WTC11 (cell line): ENCODE data around the gene INVS. TPM values are rescaled to one million over a fixed set of nuclear protein-coding genes. Genes with fewer than 3 reads are reported as not detected.

Source experiments
- ATAC-seq: fragments of 200-7000 bp; cut with Tn5 transposase; 2 replicates; pipeline ENCODE4 v1.10.0; 2021; ENCODE audit warnings: mild to moderate bottlenecking, moderate library complexity
- CTCF ChIA-PET: fragments of 300-600 bp; sonication (Branson Sonifier 250); formaldehyde crosslinking; loops from one replicate; lab custom pipeline; 2021; ENCODE audit warnings: antibody characterized with exemption; lab: Charles Lee
- POLR2A ChIA-PET: fragments of 350-600 bp; sonication (Branson Sonifier 250); formaldehyde crosslinking; loops from one replicate; lab custom pipeline; 2021; ENCODE audit warnings: antibody characterized with exemption; lab: Charles Lee
- DNase-seq: peaks from one replicate; pipeline ENCODE4 v3.0.0; 2021; ENCODE audit warnings: low spot score
- H3K27ac Mint-ChIP-seq: 2 replicates; pipeline ENCODE4 v1.8.0; 2021; ENCODE audit warnings: mixed read lengths
- H3K27me3 Mint-ChIP-seq: 2 replicates; pipeline ENCODE4 v1.8.0; 2021; ENCODE audit warnings: low read depth, mild to moderate bottlenecking, moderate library complexity, mixed read lengths
- H3K36me3 Mint-ChIP-seq: 2 replicates; pipeline ENCODE4 v1.8.0; 2021; ENCODE audit warnings: mixed read lengths
- H3K4me1 Mint-ChIP-seq: 2 replicates; pipeline ENCODE4 v1.8.0; 2022; ENCODE audit warnings: mixed read lengths
- H3K4me3 Mint-ChIP-seq: 2 replicates; pipeline ENCODE4 v1.8.0; 2021; ENCODE audit warnings: mild to moderate bottlenecking, moderate library complexity, mixed read lengths
- H3K9me3 Mint-ChIP-seq: 2 replicates; pipeline ENCODE4 v1.8.0; 2021; ENCODE audit warnings: mixed read lengths
- ATF6 ChIP-seq: sonication (generic); formaldehyde crosslinking; IDR thresholded peaks from 2 replicates; pipeline ENCODE4 v1.8.1; 2023; ENCODE audit warnings: mild to moderate bottlenecking, missing genetic modification reagents
- CBFB ChIP-seq: sonication (generic); formaldehyde crosslinking; IDR thresholded peaks from 2 replicates; pipeline ENCODE4 v1.8.1; 2022; ENCODE audit warnings: mild to moderate bottlenecking, low read depth, missing genetic modification reagents
- CDX4 ChIP-seq: fragments of 250-450 bp; sonication (Bioruptor Pico); IDR thresholded peaks from 2 replicates; pipeline ENCODE4 v1.9.0; 2021; ENCODE audit warnings: moderate library complexity, mild to moderate bottlenecking, inconsistent platforms, borderline replicate concordance
- E2F5 ChIP-seq: sonication (generic); formaldehyde crosslinking; IDR thresholded peaks from 2 replicates; pipeline ENCODE4 v1.8.1; 2022; ENCODE audit warnings: mild to moderate bottlenecking, moderate library complexity, missing genetic modification reagents
- ELF4 ChIP-seq: sonication (generic); formaldehyde crosslinking; IDR thresholded peaks from 2 replicates; pipeline ENCODE4 v1.8.1; 2022; ENCODE audit warnings: low read depth, mild to moderate bottlenecking, moderate library complexity, missing genetic modification reagents
- ESRRA ChIP-seq: sonication (generic); formaldehyde crosslinking; IDR thresholded peaks from 2 replicates; pipeline ENCODE4 v1.8.1; 2022; ENCODE audit warnings: mild to moderate bottlenecking, missing genetic modification reagents, borderline replicate concordance
- ETV6 ChIP-seq: sonication (generic); formaldehyde crosslinking; IDR thresholded peaks from 2 replicates; pipeline ENCODE4 v1.8.1; 2022; ENCODE audit warnings: mild to moderate bottlenecking, missing genetic modification reagents
- FOXP1 ChIP-seq: sonication (generic); formaldehyde crosslinking; IDR thresholded peaks from 2 replicates; pipeline ENCODE4 v1.8.0; 2022; ENCODE audit warnings: missing genetic modification reagents, mild to moderate bottlenecking, moderate library complexity, borderline replicate concordance
- JUN ChIP-seq: sonication (generic); formaldehyde crosslinking; IDR thresholded peaks from 2 replicates; pipeline ENCODE4 v1.8.0; 2023; ENCODE audit warnings: mild to moderate bottlenecking, missing genetic modification reagents
- MAX ChIP-seq: sonication (generic); formaldehyde crosslinking; IDR thresholded peaks from 2 replicates; pipeline ENCODE4 v1.8.0; 2022; ENCODE audit warnings: mild to moderate bottlenecking, missing genetic modification reagents
- MXD4 ChIP-seq: fragments of 250-450 bp; sonication (Bioruptor Pico); IDR thresholded peaks from 2 replicates; pipeline ENCODE4 v1.8.0; 2021; ENCODE audit warnings: mild to moderate bottlenecking, moderate library complexity, borderline replicate concordance
- MYBL2 ChIP-seq: sonication (generic); formaldehyde crosslinking; IDR thresholded peaks from 2 replicates; pipeline ENCODE4 v1.8.1; 2023; ENCODE audit warnings: mild to moderate bottlenecking, moderate library complexity, missing genetic modification reagents
- NR1H2 ChIP-seq: sonication (generic); formaldehyde crosslinking; IDR thresholded peaks from 2 replicates; pipeline ENCODE4 v1.9.0; 2021; ENCODE audit warnings: mild to moderate bottlenecking, moderate library complexity, missing genetic modification reagents
- RELA ChIP-seq: sonication (generic); formaldehyde crosslinking; IDR thresholded peaks from 2 replicates; pipeline ENCODE4 v1.8.1; 2022; ENCODE audit warnings: missing genetic modification reagents, mild to moderate bottlenecking, borderline replicate concordance
- SMAD4 ChIP-seq: sonication (generic); formaldehyde crosslinking; IDR thresholded peaks from 2 replicates; pipeline ENCODE4 v1.8.0; 2022; ENCODE audit warnings: mild to moderate bottlenecking, missing genetic modification reagents
- SP1 ChIP-seq: sonication (generic); formaldehyde crosslinking; conservative IDR thresholded peaks from 2 replicates; pipeline ENCODE4 v1.8.1; 2022; ENCODE audit warnings: missing genetic modification reagents
- TEAD1 ChIP-seq: sonication (generic); formaldehyde crosslinking; IDR thresholded peaks from 2 replicates; pipeline ENCODE4 v1.8.0; 2022; ENCODE audit warnings: mild to moderate bottlenecking, missing genetic modification reagents
- USF2 ChIP-seq: sonication (generic); formaldehyde crosslinking; IDR thresholded peaks from 2 replicates; pipeline ENCODE4 v1.8.1; 2023; ENCODE audit warnings: mild to moderate bottlenecking, missing genetic modification reagents, moderate library complexity
- ZNF138 ChIP-seq: sonication (generic); formaldehyde crosslinking; conservative IDR thresholded peaks from 2 replicates; pipeline ENCODE4 v1.8.1; 2022; ENCODE audit warnings: mild to moderate bottlenecking, moderate library complexity, missing genetic modification reagents
- ZNF219 ChIP-seq: sonication (generic); formaldehyde crosslinking; IDR thresholded peaks from 2 replicates; pipeline ENCODE4 v1.8.0; 2023; ENCODE audit warnings: missing genetic modification reagents, mild to moderate bottlenecking, borderline replicate concordance
- ZNF512 ChIP-seq: sonication (generic); formaldehyde crosslinking; IDR thresholded peaks from 2 replicates; pipeline ENCODE4 v1.8.1; 2022; ENCODE audit warnings: missing genetic modification reagents, borderline replicate concordance
- ZNF532 ChIP-seq: fragments of 250-450 bp; sonication (Bioruptor Pico); IDR thresholded peaks from 2 replicates; pipeline ENCODE4 v1.9.0; 2021; ENCODE audit warnings: mild to moderate bottlenecking, borderline replicate concordance
- ZSCAN18 ChIP-seq: fragments of 250-450 bp; sonication (Bioruptor Pico); IDR thresholded peaks from 2 replicates; pipeline ENCODE4 v2.1.2; 2022; ENCODE audit warnings: mild to moderate bottlenecking, moderate library complexity
- total RNA-seq: library from RNA; stranded (reverse); gene quantifications from 3 replicates; pipeline ENCODE4 v1.2.3, GENCODE V29; 2021

The INVS gene
- total RNA-seq, 1 experiment from 2014 or later = 8.1 TPM

GRCh38 chr9:100167915-100168654 is 69.0 kb downstream of the INVS start (continued):
- TF ChIP-seq ZNF512 (CRISPR knock-in tag) (no peak), ZSCAN18 (CRISPR knock-in tag) (no peak), MXD4 (CRISPR knock-in tag) (no peak), NR1H2 (CRISPR knock-in tag) (no peak), ELF4 (no peak), ZNF138 (no peak)

GRCh38 chr9:100170085-100170484 is 71.0 kb downstream of the INVS start:
- no peak overlapping the region for H3K27ac Mint-ChIP-seq
- CTCF ChIA-PET = no interaction called here
- TF ChIP-seq ATF6 (CRISPR knock-in tag) (no peak), CDX4 (CRISPR knock-in tag) (no peak), RELA (CRISPR knock-in tag) (no peak), SP1 (CRISPR knock-in tag) (no peak), FOXP1 (CRISPR knock-in tag) (no peak), MAX (CRISPR knock-in tag) (no peak), E2F5 (no peak), USF2 (CRISPR knock-in tag) (no peak), CBFB (no peak), ZNF219 (CRISPR knock-in tag) (no peak), ETV6 (CRISPR knock-in tag) (no peak), SMAD4 (CRISPR knock-in tag) (no peak), ESRRA (no peak), TEAD1 (no peak), ZNF532 (CRISPR knock-in tag) (no peak), ZNF138 (no peak), MXD4 (CRISPR knock-in tag) (no peak), JUN (no peak), MYBL2 (CRISPR knock-in tag) (no peak)
- peaks cover 8% of the 10 kb centered on the region; the same call in 1 of the 2 replicates for H3K4me1 Mint-ChIP-seq
- peaks cover 3% of the 10 kb centered on the region; the same call in 1 of the 2 replicates for H3K27me3 Mint-ChIP-seq
- POLR2A ChIA-PET = no interaction called here
- H3K4me3 Mint-ChIP-seq = no peak overlapping the region
- peaks cover 22% of the 10 kb centered on the region for H3K36me3 Mint-ChIP-seq
- DNase-seq = no peak
- no peak for ATAC-seq
- H3K9me3 Mint-ChIP-seq = peaks cover 25% of the 10 kb centered on the region
